DMS153 treated with DMSO at 0.1 percent for 48 hours (cell line): ENCODE measurements around the gene CCNK.

Experiments used
- DNase-seq: peaks from one replicate; lab custom pipeline; 2025; ENCODE audit not compliant: unreplicated experiment; lab: John Stamatoyannopoulos, UW

CCNK gene

GRCh38 chr14:99532310-99532709 lies 51.1 kb downstream of the CCNK start:
- DNase-seq = no peak

- DNase-seq = no peak
Measured at GRCh38 chr14:99534333-99534732, 53.1 kb downstream of the CCNK start.

GRCh38 chr14:99534863-99535262 lies 53.7 kb downstream of the CCNK start:
- DNase-seq = no peak

GRCh38 chr14:99535448-99535847 lies 54.2 kb downstream of the CCNK start:
- no peak for DNase-seq

- DNase-seq = no peak
Measured at GRCh38 chr14:99535908-99536778, 54.9 kb downstream of the CCNK start.

GRCh38 chr14:99537399-99537798 lies 56.2 kb downstream of the CCNK start:
- no peak for DNase-seq

- no peak for DNase-seq
Measured at GRCh38 chr14:99538275-99538674, 57.1 kb downstream of the CCNK start.

- no peak for DNase-seq
Measured at GRCh38 chr14:99538733-99539132, 57.5 kb downstream of the CCNK start.

GRCh38 chr14:99539491-99539890 lies 58.3 kb downstream of the CCNK start:
- no peak for DNase-seq

GRCh38 chr14:99540196-99541032 lies 59.2 kb downstream of the CCNK start:
- no peak for DNase-seq

GRCh38 chr14:99541211-99541610 lies 60.0 kb downstream of the CCNK start:
- DNase-seq = no peak

- DNase-seq = no peak
Measured at GRCh38 chr14:99541677-99542470, 60.7 kb downstream of the CCNK start.

GRCh38 chr14:99542566-99542965 lies 61.4 kb downstream of the CCNK start:
- DNase-seq = no peak

GRCh38 chr14:99543370-99543769 lies 62.2 kb downstream of the CCNK start:
- no peak for DNase-seq

GRCh38 chr14:99543985-99544384 lies 62.8 kb downstream of the CCNK start:
- no peak for DNase-seq

- DNase-seq = no peak
Measured at GRCh38 chr14:99544991-99545390, 63.8 kb downstream of the CCNK start.

GRCh38 chr14:99545586-99545985 lies 64.4 kb downstream of the CCNK start:
- DNase-seq = no peak

- DNase-seq = no peak
Measured at GRCh38 chr14:99546234-99546879, 65.1 kb downstream of the CCNK start.

GRCh38 chr14:99548255-99548654 lies 67.0 kb downstream of the CCNK start:
- no peak for DNase-seq

- no peak for DNase-seq
Measured at GRCh38 chr14:99548871-99549515, 67.8 kb downstream of the CCNK start.
